CD4-positive, alpha-beta T cell (primary cell): ENCODE data around the gene DTWD1. TPM values are rescaled to one million over a fixed set of nuclear protein-coding genes. Genes with fewer than 3 reads are reported as not detected.
"Not testable (repeated sequence)": the region's sequence is repeated elsewhere in the genome, so short reads cannot be mapped to it uniquely, and the experiment has no call there.

ENCODE experiments used
- ATAC-seq: fragments of 200-7000 bp; cut with Tn5 transposase; one replicate; pipeline ENCODE4 v1.10.0; 2022; ENCODE audit warnings: mild to moderate bottlenecking; ENCODE audit not compliant: poor library complexity
- CTCF ChIA-PET: fragments of 350-600 bp; sonication (Branson Sonifier 250); formaldehyde crosslinking; loops from one replicate; lab custom pipeline; 2021; ENCODE audit warnings: antibody characterized with exemption, inconsistent platforms; lab: Charles Lee
- POLR2A ChIA-PET: fragments of 350-600 bp; sonication (Branson Sonifier 250); formaldehyde crosslinking; loops from one replicate; lab custom pipeline; 2021; ENCODE audit warnings: antibody characterized with exemption, inconsistent platforms; lab: Charles Lee
- DNase-seq, 14 experiments: peaks; one replicate each; pipeline ENCODE4 v3.0.0-alpha.2; 2013 to 2020; ENCODE audit warnings: mixed read lengths in 2 of 14
- H3K27ac ChIP-seq, 2 donors: one replicate each; pipeline versions ENCODE4 v1.5.1 to v1.7.0; 2013; ENCODE audit warnings: low read length in 2 of 2, low read depth in 1 of 2, mild to moderate bottlenecking in 1 of 2
- H3K27me3 ChIP-seq, 2 experiments: 1 replicate in 1 of 2; 2 replicates in 1 of 2; pipeline versions ENCODE4 v1.6.1 to v1.7.0; 2013; ENCODE audit warnings: low read length in 2 of 2, control low read depth in 1 of 2, mild to moderate bottlenecking in 1 of 2, moderate library complexity in 1 of 2; ENCODE audit not compliant: insufficient read depth in 2 of 2, control insufficient read depth in 1 of 2
- H3K36me3 ChIP-seq: one replicate; pipeline ENCODE4 v1.6.1; 2013; ENCODE audit warnings: low read length, control low read depth; ENCODE audit not compliant: insufficient read depth
- H3K4me1 ChIP-seq: one replicate; pipeline ENCODE4 v1.6.1; 2013; ENCODE audit warnings: low read length, control low read depth; ENCODE audit not compliant: insufficient read depth
- H3K4me3 ChIP-seq: one replicate; pipeline ENCODE4 v1.5.1; 2013; ENCODE audit warnings: mild to moderate bottlenecking, low read length, moderate library complexity
- H3K9me3 ChIP-seq, 2 experiments: 1 replicate in 1 of 2; 2 replicates in 1 of 2; pipeline versions ENCODE4 v1.6.1 to v1.7.0; 2013; ENCODE audit warnings: low read length in 2 of 2, mild to moderate bottlenecking in 2 of 2, control low read depth in 1 of 2, moderate library complexity in 1 of 2; ENCODE audit not compliant: control insufficient read depth in 1 of 2, insufficient read depth in 1 of 2
- H3K27ac Mint-ChIP-seq: one replicate; pipeline ENCODE4 v1.8.0; 2020; ENCODE audit warnings: mixed read lengths
- H3K27me3 Mint-ChIP-seq: one replicate; pipeline ENCODE4 v1.8.0; 2021; ENCODE audit warnings: mixed read lengths
- H3K36me3 Mint-ChIP-seq: one replicate; pipeline ENCODE4 v1.8.0; 2021; ENCODE audit warnings: low read depth, mixed read lengths
- H3K4me1 Mint-ChIP-seq: one replicate; pipeline ENCODE4 v1.8.0; 2021; ENCODE audit warnings: low read depth, mixed read lengths
- H3K4me3 Mint-ChIP-seq: one replicate; pipeline ENCODE4 v1.8.0; 2020; ENCODE audit warnings: mild to moderate bottlenecking, mixed read lengths
- H3K9me3 Mint-ChIP-seq: one replicate; pipeline ENCODE4 v1.8.0; 2020; ENCODE audit warnings: mixed read lengths
- CTCF ChIP-seq: fragments of 200-600 bp; IDR thresholded peaks from one replicate; pipeline ENCODE4 v1.8.0; 2022; ENCODE audit warnings: antibody characterized with exemption, mild to moderate bottlenecking
- intact Hi-C, 2 experiments: fragments of 100-400 bp; cut with DNase I in 1 of 2; cut with micrococcal nuclease in 1 of 2; formaldehyde crosslinking; loops; one replicate each; pipeline versions ENCODE4 v1.15.1 to v1.9.0; 2023 to 2025; cut with DNase I, micrococcal nuclease
- total RNA-seq, 174 experiments: library from RNA in 2 of 174; stranded (reverse) in 2 of 174; gene quantifications; one replicate each; pipeline ENCODE4 v1.2.3 and lab custom pipeline; 2021 to 2026

DTWD1 gene
- total RNA-seq, 2 experiments from 2014 or later: 10.1 to 10.2 TPM

- H3K4me1 ChIP-seq: no peaks in the 10 kb centered on the region
- no peaks in the 10 kb centered on the region for H3K27me3 ChIP-seq
- Mint-ChIP-seq H3K4me1 (no peaks in the 10 kb centered on the region), H3K36me3 (no peaks in the 10 kb centered on the region), H3K9me3 (peaks cover 4% of the 10 kb centered on the region), H3K4me3 (no peak overlapping the region), H3K27ac (no peak overlapping the region), H3K27me3 (peaks cover 12% of the 10 kb centered on the region)
- H3K27ac ChIP-seq: no peak overlapping the region
- no peak for TF ChIP-seq CTCF
- ChIA-PET POLR2A (no interaction called here), CTCF (interaction anchor here (1.4 kb wide), 1 partner anchor 10 kb away, joined by 3 read pairs; no protein-coding TSS in a partner anchor)
- peaks cover 0 to 27% of the 10 kb centered on the region in 2 experiments for H3K9me3 ChIP-seq
- DNase-seq: no peak
- H3K36me3 ChIP-seq: no peaks in the 10 kb centered on the region
- intact Hi-C loops: no loop called here
- H3K4me3 ChIP-seq: no peak overlapping the region
- no peak for ATAC-seq
Observed at GRCh38 chr15:49652922-49653321, 32.1 kb downstream of the DTWD1 start.

DNA sequence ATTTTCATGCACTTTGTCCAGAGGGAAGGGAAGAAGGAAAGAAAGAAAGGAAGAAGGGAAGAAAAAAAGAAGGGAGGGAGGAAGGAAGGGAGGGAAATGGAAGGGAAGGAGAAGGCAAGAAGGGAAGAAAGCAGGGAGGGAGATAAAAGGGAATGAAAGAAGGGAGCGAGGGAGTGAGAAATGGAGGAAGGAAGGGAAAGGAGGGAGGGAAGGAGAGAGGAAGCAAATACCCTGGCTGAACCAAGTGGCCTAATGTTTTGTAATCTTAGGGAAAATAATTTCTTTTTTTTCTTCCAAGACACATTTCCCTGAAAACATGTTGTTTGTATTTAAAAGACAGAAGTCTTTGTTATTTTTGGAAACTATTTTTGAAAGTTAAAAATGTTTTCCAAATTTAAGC, 35.9 kb downstream of the DTWD1 start:
- CTCF ChIA-PET: no interaction called here
- POLR2A ChIA-PET: no interaction called here
- Histone ChIP-seq H3K27ac (no peak overlapping the region), H3K4me3 (no peak overlapping the region), H3K4me1 (no peaks in the 10 kb centered on the region), H3K36me3 (no peaks in the 10 kb centered on the region), H3K9me3 (peaks cover 0 to 26% of the 10 kb centered on the region in 2 experiments), H3K27me3 (no peaks in the 10 kb centered on the region)
- no peak for TF ChIP-seq CTCF
- Mint-ChIP-seq H3K27me3 (peaks cover 22% of the 10 kb centered on the region), H3K27ac (no peak overlapping the region), H3K36me3 (no peaks in the 10 kb centered on the region), H3K9me3 (peaks cover 4% of the 10 kb centered on the region), H3K4me1 (no peaks in the 10 kb centered on the region), H3K4me3 (no peak overlapping the region)
- DNase-seq (no peak), ATAC-seq (no peak)
- intact Hi-C loops: no loop called here

- H3K9me3 ChIP-seq: no peaks in the 10 kb centered on the region
- no peaks in the 10 kb centered on the region for H3K4me1 Mint-ChIP-seq
- no peak for ATAC-seq
Observed at GRCh38 chr15:49664716-49665115, 43.9 kb downstream of the DTWD1 start.

DNA sequence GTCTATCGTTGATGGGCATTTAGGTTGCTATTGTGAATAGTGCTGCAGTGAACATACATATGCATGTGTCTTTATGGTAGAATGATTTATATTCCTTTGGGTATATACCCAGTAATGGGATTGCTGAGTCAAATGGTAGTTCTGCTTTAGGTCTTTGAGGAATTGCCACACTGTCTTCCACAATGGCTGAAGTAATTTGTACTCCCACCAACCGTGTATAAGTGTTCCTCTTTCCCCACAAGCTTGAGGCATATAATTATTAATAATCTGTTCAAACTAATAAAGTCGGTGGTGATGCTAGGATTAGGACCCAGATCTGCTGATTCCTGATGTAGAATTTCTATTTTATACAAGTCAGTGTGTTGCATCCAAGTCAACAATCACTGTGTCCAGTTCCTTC, 45.6 kb downstream of the DTWD1 start:
- ATAC-seq, H3K4me1 Mint-ChIP-seq, H3K9me3 Mint-ChIP-seq, DNase-seq, H3K36me3 Mint-ChIP-seq, POLR2A ChIA-PET, H3K4me1 ChIP-seq, H3K27ac ChIP-seq, CTCF ChIA-PET, intact Hi-C loops, H3K4me3 ChIP-seq, H3K27me3 ChIP-seq, H3K4me3 Mint-ChIP-seq, H3K36me3 ChIP-seq, H3K27ac Mint-ChIP-seq, H3K9me3 ChIP-seq, H3K27me3 Mint-ChIP-seq: not testable (repeated sequence)

More at GRCh38 chr15:49664716-49665115, 43.9 kb downstream of the DTWD1 start:
- Histone ChIP-seq H3K36me3 (no peaks in the 10 kb centered on the region), H3K4me1 (no peaks in the 10 kb centered on the region), H3K27ac (no peak overlapping the region), H3K4me3 (no peak overlapping the region), H3K27me3 (no peaks in the 10 kb centered on the region)
- TF ChIP-seq CTCF: no peak
- Mint-ChIP-seq H3K27ac (no peak overlapping the region), H3K9me3 (no peaks in the 10 kb centered on the region), H3K36me3 (no peaks in the 10 kb centered on the region), H3K4me3 (no peak overlapping the region), H3K27me3 (peaks cover 10% of the 10 kb centered on the region)
- no peak for DNase-seq
- ChIA-PET POLR2A (interaction anchor here (0.5 kb wide), 1 partner anchor 237 kb away, joined by 3 read pairs; no protein-coding TSS in a partner anchor), CTCF (interaction anchor here (0.6 kb wide), 1 partner anchor 570 kb away, joined by 3 read pairs; no protein-coding TSS in a partner anchor)
- intact Hi-C loops: no loop called here
